ENCODE results near the gene EXT2.

The EXT2 gene

DNA sequence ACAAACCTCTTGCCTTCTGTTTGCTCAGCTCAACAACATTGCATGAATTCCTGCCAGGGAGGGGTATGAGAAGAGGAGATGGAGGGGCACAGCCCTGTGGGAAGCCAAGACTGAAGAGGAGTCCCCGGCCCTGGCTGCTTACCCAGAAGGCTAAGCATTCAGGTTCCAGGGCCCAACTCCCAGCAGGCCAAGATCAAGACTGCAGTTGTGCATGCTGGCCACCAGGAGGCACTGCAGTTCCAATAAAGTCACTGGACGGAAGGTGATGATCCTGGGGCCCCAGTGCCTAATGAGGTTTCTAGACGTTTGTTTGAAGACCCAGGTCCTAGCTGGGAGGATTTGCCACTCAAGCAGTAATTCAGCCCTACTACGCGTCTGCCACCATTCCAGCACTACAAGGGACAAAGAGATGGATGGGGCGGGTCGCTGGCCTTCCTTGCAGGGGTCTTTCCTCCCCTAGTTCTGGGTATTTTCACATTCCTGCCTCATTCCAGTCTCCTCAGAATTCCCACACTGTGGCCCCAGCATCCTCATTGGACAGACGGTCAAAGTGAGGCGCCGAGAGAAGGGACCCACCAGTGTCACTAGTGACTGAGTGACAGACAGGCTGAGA, 190.9 kb downstream of the EXT2 start:
- H3K4me3 ChIP-seq = no peak overlapping the region
- TF ChIP-seq, protein P1, sequence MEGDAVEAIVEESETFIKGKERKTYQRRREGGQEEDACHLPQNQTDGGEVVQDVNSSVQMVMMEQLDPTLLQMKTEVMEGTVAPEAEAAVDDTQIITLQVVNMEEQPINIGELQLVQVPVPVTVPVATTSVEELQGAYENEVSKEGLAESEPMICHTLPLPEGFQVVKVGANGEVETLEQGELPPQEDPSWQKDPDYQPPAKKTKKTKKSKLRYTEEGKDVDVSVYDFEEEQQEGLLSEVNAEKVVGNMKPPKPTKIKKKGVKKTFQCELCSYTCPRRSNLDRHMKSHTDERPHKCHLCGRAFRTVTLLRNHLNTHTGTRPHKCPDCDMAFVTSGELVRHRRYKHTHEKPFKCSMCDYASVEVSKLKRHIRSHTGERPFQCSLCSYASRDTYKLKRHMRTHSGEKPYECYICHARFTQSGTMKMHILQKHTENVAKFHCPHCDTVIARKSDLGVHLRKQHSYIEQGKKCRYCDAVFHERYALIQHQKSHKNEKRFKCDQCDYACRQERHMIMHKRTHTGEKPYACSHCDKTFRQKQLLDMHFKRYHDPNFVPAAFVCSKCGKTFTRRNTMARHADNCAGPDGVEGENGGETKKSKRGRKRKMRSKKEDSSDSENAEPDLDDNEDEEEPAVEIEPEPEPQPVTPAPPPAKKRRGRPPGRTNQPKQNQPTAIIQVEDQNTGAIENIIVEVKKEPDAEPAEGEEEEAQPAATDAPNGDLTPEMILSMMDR (IDR thresholded peaks at IDR 0.05) = peak; percentile 78
- no peak overlapping the region for H3K27ac ChIP-seq
- DNase-seq (ENCODE audit: low spot score) = no peak

GRCh38 chr11:44286911-44287310, 191.4 kb downstream of the EXT2 start:
- no peak overlapping the region for H3K4me3 ChIP-seq
- no peak for DNase-seq (ENCODE audit: low spot score)
- H3K27ac ChIP-seq = no peak overlapping the region
- TF ChIP-seq, protein P1 (IDR thresholded peaks at IDR 0.05) = no peak

- no peak for DNase-seq (ENCODE audit: low spot score)
- TF ChIP-seq, protein P1 (IDR thresholded peaks at IDR 0.05) = no peak
- no peak overlapping the region for H3K4me3 ChIP-seq
- no peak overlapping the region for H3K27ac ChIP-seq
Measured at GRCh38 chr11:44288133-44288526, 192.7 kb downstream of the EXT2 start.

DNA sequence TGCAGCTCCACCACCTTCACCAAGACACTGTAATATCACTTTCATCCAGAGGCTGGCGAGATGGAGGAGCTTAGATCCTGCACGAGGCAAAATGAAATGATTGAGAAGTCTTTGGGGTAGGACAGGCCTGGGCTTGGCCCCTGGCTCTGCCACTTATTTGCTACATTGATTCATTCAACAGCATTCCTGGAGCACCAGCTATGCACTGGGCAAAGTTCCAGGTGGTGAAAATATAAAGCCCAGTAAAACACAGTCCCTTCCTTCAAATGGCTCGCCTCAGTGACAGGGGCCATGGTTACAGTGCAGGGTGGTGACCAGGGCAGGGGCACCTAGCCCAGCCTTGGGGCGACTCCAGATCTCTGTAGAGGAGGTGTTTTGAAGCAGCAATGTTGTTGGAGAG, 194.7 kb downstream of the EXT2 start:
- H3K27ac ChIP-seq = no peak overlapping the region
- DNase-seq (ENCODE audit: low spot score) = no peak
- H3K4me3 ChIP-seq = no peak overlapping the region
- TF ChIP-seq, protein P1 (IDR thresholded peaks at IDR 0.05) = no peak

Measured in coronary artery (tissue), 2 donors.